GM23338 (cell line): ENCODE data around the gene MOB3C.

Experiments used
- EZH2 ChIP-seq: fragments of 200-600 bp; sonication (generic); IDR thresholded peaks from one replicate; pipeline ENCODE4 v1.8.0; 2017; ENCODE audit warnings: antibody characterized with exemption, mild to moderate bottlenecking, low read depth; ENCODE audit not compliant: unreplicated experiment
- EZH2phosphoT487 ChIP-seq: fragments of 200-600 bp; sonication (generic); IDR thresholded peaks from one replicate; pipeline ENCODE4 v1.8.1; 2018; ENCODE audit warnings: antibody characterized with exemption; ENCODE audit not compliant: unreplicated experiment
- JUNB ChIP-seq: IDR thresholded peaks from one replicate; pipeline ENCODE4 v1.6.1; 2016; ENCODE audit warnings: antibody characterized with exemption; ENCODE audit not compliant: unreplicated experiment
- POLR2AphosphoS5 ChIP-seq: IDR thresholded peaks from 2 replicates; pipeline ENCODE4 v1.6.1; 2016; ENCODE audit warnings: antibody characterized with exemption, low read depth
- TF ChIP-seq, protein P1 (sequence below), 2 experiments: fragments of 200-600 bp in 1 of 2; sonication (generic) in 1 of 2; conservative IDR thresholded peaks; 2 replicates each; pipeline versions ENCODE4 v1.5.1 to v1.6.1; 2016 to 2017; ENCODE audit warnings: antibody characterized with exemption in 2 of 2, low read depth in 2 of 2, mild to moderate bottlenecking in 2 of 2, moderate library complexity in 1 of 2
- TF ChIP-seq, protein P2 (sequence below): fragments of 250-450 bp; sonication (Bioruptor Pico); IDR thresholded peaks from 2 replicates; pipeline ENCODE4 v1.5.0; 2020; ENCODE audit warnings: mild to moderate bottlenecking, moderate library complexity
- TF ChIP-seq, protein P3 (sequence below): IDR thresholded peaks from 2 replicates; pipeline ENCODE4 v1.6.1; 2016; ENCODE audit warnings: antibody characterized with exemption
- TF ChIP-seq, protein P4 (sequence below): IDR thresholded peaks from one replicate; pipeline ENCODE4 v1.6.1; 2018; ENCODE audit warnings: antibody characterized with exemption; ENCODE audit not compliant: unreplicated experiment

DNA sequence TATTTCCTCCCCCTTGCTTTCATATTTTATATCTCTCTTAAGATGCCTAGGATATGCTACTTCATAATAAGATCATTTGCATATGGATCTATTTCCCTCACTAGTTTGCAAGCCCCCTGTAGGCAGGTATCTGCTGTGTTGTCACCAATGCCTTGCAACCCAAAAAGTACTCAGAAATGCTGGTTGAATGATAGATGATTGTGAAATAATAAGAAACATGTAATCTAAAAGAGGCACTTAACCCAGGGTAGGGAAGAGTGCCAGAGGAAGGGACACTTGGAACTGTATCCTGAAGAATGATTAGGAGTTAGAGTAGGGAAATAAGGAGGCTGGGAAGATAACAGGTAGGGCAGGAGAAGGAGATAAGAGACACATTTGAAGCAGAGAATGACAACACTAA is 39.2 kb upstream of the MOB3C start:
- TF ChIP-seq, protein P1, sequence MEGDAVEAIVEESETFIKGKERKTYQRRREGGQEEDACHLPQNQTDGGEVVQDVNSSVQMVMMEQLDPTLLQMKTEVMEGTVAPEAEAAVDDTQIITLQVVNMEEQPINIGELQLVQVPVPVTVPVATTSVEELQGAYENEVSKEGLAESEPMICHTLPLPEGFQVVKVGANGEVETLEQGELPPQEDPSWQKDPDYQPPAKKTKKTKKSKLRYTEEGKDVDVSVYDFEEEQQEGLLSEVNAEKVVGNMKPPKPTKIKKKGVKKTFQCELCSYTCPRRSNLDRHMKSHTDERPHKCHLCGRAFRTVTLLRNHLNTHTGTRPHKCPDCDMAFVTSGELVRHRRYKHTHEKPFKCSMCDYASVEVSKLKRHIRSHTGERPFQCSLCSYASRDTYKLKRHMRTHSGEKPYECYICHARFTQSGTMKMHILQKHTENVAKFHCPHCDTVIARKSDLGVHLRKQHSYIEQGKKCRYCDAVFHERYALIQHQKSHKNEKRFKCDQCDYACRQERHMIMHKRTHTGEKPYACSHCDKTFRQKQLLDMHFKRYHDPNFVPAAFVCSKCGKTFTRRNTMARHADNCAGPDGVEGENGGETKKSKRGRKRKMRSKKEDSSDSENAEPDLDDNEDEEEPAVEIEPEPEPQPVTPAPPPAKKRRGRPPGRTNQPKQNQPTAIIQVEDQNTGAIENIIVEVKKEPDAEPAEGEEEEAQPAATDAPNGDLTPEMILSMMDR (conservative IDR thresholded peaks at IDR 0.05; ENCODE audit: low read depth in 2 of 2), result no peak
- no peak for TF ChIP-seq POLR2AphosphoS5
- no peak for TF ChIP-seq EZH2phosphoT487
- TF ChIP-seq EZH2, result no peak
- TF ChIP-seq, protein P2, sequence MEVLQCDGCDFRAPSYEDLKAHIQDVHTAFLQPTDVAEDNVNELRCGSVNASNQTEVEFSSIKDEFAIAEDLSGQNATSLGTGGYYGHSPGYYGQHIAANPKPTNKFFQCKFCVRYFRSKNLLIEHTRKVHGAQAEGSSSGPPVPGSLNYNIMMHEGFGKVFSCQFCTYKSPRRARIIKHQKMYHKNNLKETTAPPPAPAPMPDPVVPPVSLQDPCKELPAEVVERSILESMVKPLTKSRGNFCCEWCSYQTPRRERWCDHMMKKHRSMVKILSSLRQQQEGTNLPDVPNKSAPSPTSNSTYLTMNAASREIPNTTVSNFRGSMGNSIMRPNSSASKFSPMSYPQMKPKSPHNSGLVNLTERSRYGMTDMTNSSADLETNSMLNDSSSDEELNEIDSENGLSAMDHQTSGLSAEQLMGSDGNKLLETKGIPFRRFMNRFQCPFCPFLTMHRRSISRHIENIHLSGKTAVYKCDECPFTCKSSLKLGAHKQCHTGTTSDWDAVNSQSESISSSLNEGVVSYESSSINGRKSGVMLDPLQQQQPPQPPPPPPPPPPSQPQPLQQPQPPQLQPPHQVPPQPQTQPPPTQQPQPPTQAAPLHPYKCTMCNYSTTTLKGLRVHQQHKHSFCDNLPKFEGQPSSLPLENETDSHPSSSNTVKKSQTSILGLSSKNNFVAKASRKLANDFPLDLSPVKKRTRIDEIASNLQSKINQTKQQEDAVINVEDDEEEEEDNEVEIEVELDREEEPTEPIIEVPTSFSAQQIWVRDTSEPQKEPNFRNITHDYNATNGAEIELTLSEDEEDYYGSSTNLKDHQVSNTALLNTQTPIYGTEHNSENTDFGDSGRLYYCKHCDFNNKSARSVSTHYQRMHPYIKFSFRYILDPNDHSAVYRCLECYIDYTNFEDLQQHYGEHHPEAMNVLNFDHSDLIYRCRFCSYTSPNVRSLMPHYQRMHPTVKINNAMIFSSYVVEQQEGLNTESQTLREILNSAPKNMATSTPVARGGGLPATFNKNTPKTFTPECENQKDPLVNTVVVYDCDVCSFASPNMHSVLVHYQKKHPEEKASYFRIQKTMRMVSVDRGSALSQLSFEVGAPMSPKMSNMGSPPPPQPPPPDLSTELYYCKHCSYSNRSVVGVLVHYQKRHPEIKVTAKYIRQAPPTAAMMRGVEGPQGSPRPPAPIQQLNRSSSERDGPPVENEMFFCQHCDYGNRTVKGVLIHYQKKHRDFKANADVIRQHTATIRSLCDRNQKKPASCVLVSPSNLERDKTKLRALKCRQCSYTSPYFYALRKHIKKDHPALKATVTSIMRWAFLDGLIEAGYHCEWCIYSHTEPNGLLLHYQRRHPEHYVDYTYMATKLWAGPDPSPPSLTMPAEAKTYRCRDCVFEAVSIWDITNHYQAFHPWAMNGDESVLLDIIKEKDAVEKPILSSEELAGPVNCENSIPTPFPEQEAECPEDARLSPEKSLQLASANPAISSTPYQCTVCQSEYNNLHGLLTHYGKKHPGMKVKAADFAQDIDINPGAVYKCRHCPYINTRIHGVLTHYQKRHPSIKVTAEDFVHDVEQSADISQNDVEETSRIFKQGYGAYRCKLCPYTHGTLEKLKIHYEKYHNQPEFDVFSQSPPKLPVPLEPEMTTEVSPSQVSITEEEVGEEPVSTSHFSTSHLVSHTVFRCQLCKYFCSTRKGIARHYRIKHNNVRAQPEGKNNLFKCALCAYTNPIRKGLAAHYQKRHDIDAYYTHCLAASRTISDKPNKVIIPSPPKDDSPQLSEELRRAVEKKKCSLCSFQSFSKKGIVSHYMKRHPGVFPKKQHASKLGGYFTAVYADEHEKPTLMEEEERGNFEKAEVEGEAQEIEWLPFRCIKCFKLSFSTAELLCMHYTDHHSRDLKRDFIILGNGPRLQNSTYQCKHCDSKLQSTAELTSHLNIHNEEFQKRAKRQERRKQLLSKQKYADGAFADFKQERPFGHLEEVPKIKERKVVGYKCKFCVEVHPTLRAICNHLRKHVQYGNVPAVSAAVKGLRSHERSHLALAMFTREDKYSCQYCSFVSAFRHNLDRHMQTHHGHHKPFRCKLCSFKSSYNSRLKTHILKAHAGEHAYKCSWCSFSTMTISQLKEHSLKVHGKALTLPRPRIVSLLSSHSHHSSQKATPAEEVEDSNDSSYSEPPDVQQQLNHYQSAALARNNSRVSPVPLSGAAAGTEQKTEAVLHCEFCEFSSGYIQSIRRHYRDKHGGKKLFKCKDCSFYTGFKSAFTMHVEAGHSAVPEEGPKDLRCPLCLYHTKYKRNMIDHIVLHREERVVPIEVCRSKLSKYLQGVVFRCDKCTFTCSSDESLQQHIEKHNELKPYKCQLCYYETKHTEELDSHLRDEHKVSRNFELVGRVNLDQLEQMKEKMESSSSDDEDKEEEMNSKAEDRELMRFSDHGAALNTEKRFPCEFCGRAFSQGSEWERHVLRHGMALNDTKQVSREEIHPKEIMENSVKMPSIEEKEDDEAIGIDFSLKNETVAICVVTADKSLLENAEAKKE (CRISPR knock-in tag), result no peak
- TF ChIP-seq JUNB, result no peak
- TF ChIP-seq, protein P3, sequence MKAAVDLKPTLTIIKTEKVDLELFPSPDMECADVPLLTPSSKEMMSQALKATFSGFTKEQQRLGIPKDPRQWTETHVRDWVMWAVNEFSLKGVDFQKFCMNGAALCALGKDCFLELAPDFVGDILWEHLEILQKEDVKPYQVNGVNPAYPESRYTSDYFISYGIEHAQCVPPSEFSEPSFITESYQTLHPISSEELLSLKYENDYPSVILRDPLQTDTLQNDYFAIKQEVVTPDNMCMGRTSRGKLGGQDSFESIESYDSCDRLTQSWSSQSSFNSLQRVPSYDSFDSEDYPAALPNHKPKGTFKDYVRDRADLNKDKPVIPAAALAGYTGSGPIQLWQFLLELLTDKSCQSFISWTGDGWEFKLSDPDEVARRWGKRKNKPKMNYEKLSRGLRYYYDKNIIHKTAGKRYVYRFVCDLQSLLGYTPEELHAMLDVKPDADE, result no peak
- TF ChIP-seq, protein P4, sequence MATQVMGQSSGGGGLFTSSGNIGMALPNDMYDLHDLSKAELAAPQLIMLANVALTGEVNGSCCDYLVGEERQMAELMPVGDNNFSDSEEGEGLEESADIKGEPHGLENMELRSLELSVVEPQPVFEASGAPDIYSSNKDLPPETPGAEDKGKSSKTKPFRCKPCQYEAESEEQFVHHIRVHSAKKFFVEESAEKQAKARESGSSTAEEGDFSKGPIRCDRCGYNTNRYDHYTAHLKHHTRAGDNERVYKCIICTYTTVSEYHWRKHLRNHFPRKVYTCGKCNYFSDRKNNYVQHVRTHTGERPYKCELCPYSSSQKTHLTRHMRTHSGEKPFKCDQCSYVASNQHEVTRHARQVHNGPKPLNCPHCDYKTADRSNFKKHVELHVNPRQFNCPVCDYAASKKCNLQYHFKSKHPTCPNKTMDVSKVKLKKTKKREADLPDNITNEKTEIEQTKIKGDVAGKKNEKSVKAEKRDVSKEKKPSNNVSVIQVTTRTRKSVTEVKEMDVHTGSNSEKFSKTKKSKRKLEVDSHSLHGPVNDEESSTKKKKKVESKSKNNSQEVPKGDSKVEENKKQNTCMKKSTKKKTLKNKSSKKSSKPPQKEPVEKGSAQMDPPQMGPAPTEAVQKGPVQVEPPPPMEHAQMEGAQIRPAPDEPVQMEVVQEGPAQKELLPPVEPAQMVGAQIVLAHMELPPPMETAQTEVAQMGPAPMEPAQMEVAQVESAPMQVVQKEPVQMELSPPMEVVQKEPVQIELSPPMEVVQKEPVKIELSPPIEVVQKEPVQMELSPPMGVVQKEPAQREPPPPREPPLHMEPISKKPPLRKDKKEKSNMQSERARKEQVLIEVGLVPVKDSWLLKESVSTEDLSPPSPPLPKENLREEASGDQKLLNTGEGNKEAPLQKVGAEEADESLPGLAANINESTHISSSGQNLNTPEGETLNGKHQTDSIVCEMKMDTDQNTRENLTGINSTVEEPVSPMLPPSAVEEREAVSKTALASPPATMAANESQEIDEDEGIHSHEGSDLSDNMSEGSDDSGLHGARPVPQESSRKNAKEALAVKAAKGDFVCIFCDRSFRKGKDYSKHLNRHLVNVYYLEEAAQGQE, result no peak
